Sigmoid colon (tissue), 4 donors: ENCODE results near the gene SMC3.

Source experiments
- CTCF ChIP-seq, 4 experiments: fragments of 450-650 bp in 3 of 4; fragments of 200-600 bp in 1 of 4; IDR thresholded peaks; one replicate each; pipeline ENCODE4 v1.5.1; 2016 to 2019; ENCODE audit warnings: antibody characterized with exemption in 4 of 4, mild to moderate bottlenecking in 3 of 4, moderate library complexity in 2 of 4
- EP300 ChIP-seq, 4 donors: sonication (generic); formaldehyde crosslinking; IDR thresholded peaks; one replicate each; pipeline ENCODE4 v1.6.1; 2017; ENCODE audit warnings: antibody characterized with exemption in 4 of 4
- POLR2A ChIP-seq, 2 donors: fragments of 450-650 bp; IDR thresholded peaks; one replicate each; pipeline ENCODE4 v1.6.1; 2016; ENCODE audit warnings: antibody characterized with exemption in 2 of 2, mild to moderate bottlenecking in 2 of 2, moderate library complexity in 2 of 2
- POLR2AphosphoS5 ChIP-seq, 4 donors: sonication (generic); formaldehyde crosslinking; IDR thresholded peaks; one replicate each; pipeline ENCODE4 v1.6.1; 2017; ENCODE audit warnings: antibody characterized with exemption in 4 of 4

GRCh38 chr10:110619514-110620397, 52.3 kb downstream of the SMC3 start:
- TF ChIP-seq POLR2AphosphoS5 (IDR thresholded peaks at IDR 0.05) (no peak), CTCF (IDR thresholded peaks at IDR 0.05) (no peak), POLR2A (IDR thresholded peaks at IDR 0.05) (no peak), EP300 (IDR thresholded peaks at IDR 0.05) (no peak)
